Dermis blood vessel endothelial cell (primary cell): Measurements from ENCODE around the gene GPS2. TPM values are rescaled to one million over a fixed set of nuclear protein-coding genes. Genes with fewer than 3 reads are reported as not detected.

Source experiments
- DNase-seq: peaks from one replicate; pipeline ENCODE4 v3.0.0; 2010
- total RNA-seq: library from RNA; depleted of rRNA; stranded (reverse); fragments of >200 nt; gene quantifications from 2 replicates; pipeline ENCODE4 v1.2.3, GENCODE V29; 2014

GPS2 gene
- total RNA-seq, 1 donor from 2014 or later = 45.6 TPM

GRCh38 chr17:7292194-7292593, 23.0 kb downstream of the GPS2 start:
- no peak for DNase-seq

GRCh38 chr17:7290685-7291084, 24.5 kb downstream of the GPS2 start:
- no peak for DNase-seq

- DNase-seq = no peak
Measured at GRCh38 chr17:7290166-7290565, 25.0 kb downstream of the GPS2 start.

- DNase-seq = no peak
Measured at GRCh38 chr17:7289256-7290032, 25.7 kb downstream of the GPS2 start.

- no peak for DNase-seq
Measured at GRCh38 chr17:7285679-7286078, 29.5 kb downstream of the GPS2 start.

- no peak for DNase-seq
Measured at GRCh38 chr17:7284911-7285310, 30.2 kb downstream of the GPS2 start.

GRCh38 chr17:7283471-7284216, 31.5 kb downstream of the GPS2 start:
- DNase-seq = no peak

GRCh38 chr17:7282752-7283321, 32.3 kb downstream of the GPS2 start:
- DNase-seq = no peak

GRCh38 chr17:7281953-7282751, 33.0 kb downstream of the GPS2 start:
- DNase-seq = no peak

- DNase-seq = peak; percentile 93
Measured at GRCh38 chr17:7281074-7281952, 33.8 kb downstream of the GPS2 start, which contains the start of gene SLC2A4. Gene SLC2A4, plus strand, starts transcription at chr17:7281718. Its CDS starts 217 bp downstream, at chr17:7281935.

- DNase-seq = peak; percentile 87
Measured at GRCh38 chr17:7280519-7281073, 34.6 kb downstream of the GPS2 start.

GRCh38 chr17:7279448-7279847, 35.7 kb downstream of the GPS2 start:
- DNase-seq = no peak

GRCh38 chr17:7266784-7267183, 48.4 kb downstream of the GPS2 start:
- no peak for DNase-seq

GRCh38 chr17:7263801-7264078, 51.4 kb downstream of the GPS2 start:
- no peak for DNase-seq

- no peak for DNase-seq
Measured at GRCh38 chr17:7262935-7263800, 52.0 kb downstream of the GPS2 start.

Other genes with a start within 250 kb of the GPS2 start
- 0.60 and 1.5 TPM in 2 replicates for gene CLEC10A, start 235.1 kb downstream of the GPS2 start, total RNA-seq
- not detected in 2 replicates for gene ASGR2, start 200.5 kb downstream of the GPS2 start, total RNA-seq
- gene ASGR1, start 136.0 kb downstream of the GPS2 start, total RNA-seq = 9.5 and 18.2 TPM in 2 replicates
- gene DLG4, start 95.5 kb downstream of the GPS2 start, total RNA-seq = 13.4 and 21.5 TPM in 2 replicates
- 196 and 385 TPM in 2 replicates for gene ACADVL, start 95.4 kb downstream of the GPS2 start, total RNA-seq
- 32.8 and 45.7 TPM in 2 replicates for gene DVL2, start 80.8 kb downstream of the GPS2 start, total RNA-seq
- gene PHF23, start 75.9 kb downstream of the GPS2 start, total RNA-seq = 41.4 and 42.8 TPM in 2 replicates
- 148 and 196 TPM in 2 replicates for gene GABARAP, start 72.9 kb downstream of the GPS2 start, total RNA-seq
- gene CTDNEP1, start 63.6 kb downstream of the GPS2 start, total RNA-seq = 25.2 and 56.5 TPM in 2 replicates
- 33.0 and 52.2 TPM in 2 replicates for gene ELP5, start 63.1 kb downstream of the GPS2 start, total RNA-seq
- 2.4 and 5.3 TPM in 2 replicates for gene CLDN7, start 52.9 kb downstream of the GPS2 start, total RNA-seq
- 0.28 and 0.34 TPM in 2 replicates for gene SLC2A4, start 33.6 kb downstream of the GPS2 start, total RNA-seq
- gene YBX2, start 20.7 kb downstream of the GPS2 start, total RNA-seq = 0.17 TPM in 1 of 2 replicates, not detected in the other
- gene EIF5A, start 7.7 kb downstream of the GPS2 start, total RNA-seq = 416 and 525 TPM in 2 replicates
- gene NEURL4, start 14.0 kb upstream of the GPS2 start, total RNA-seq = 17.3 and 23.3 TPM in 2 replicates
- not detected in 2 replicates for gene ACAP1, start 21.2 kb upstream of the GPS2 start, total RNA-seq
- 2.6 and 3.2 TPM in 2 replicates for gene KCTD11, start 36.8 kb upstream of the GPS2 start, total RNA-seq
- gene TMEM95, start 39.8 kb upstream of the GPS2 start, total RNA-seq = not detected in 2 replicates
- gene TNK1, start 65.7 kb upstream of the GPS2 start, total RNA-seq = 2.2 and 3.6 TPM in 2 replicates
- gene PLSCR3, start 79.2 kb upstream of the GPS2 start, total RNA-seq = 21.3 and 34.1 TPM in 2 replicates
- 59.2 and 112 TPM in 2 replicates for gene TMEM256, start 88.7 kb upstream of the GPS2 start, total RNA-seq
- gene NLGN2, start 92.5 kb upstream of the GPS2 start, total RNA-seq = 2.7 and 5.5 TPM in 2 replicates
- gene SPEM1, start 105.0 kb upstream of the GPS2 start, total RNA-seq = not detected in 2 replicates
- not detected in 2 replicates for gene SPEM2, start 110.3 kb upstream of the GPS2 start, total RNA-seq
- gene SPEM3, start 113.5 kb upstream of the GPS2 start, total RNA-seq = not detected in 2 replicates
- gene TMEM102, start 120.1 kb upstream of the GPS2 start, total RNA-seq = 11.3 and 12.9 TPM in 2 replicates
- 0.28 and 0.51 TPM in 2 replicates for gene FGF11, start 124.2 kb upstream of the GPS2 start, total RNA-seq
- 4.6 and 5.8 TPM in 2 replicates for gene CHRNB1, start 129.7 kb upstream of the GPS2 start, total RNA-seq
- gene ZBTB4, start 164.3 kb upstream of the GPS2 start, total RNA-seq = 10.4 and 16.4 TPM in 2 replicates
- not detected in 2 replicates for gene SLC35G6, start 166.1 kb upstream of the GPS2 start, total RNA-seq
- gene POLR2A, start 169.0 kb upstream of the GPS2 start, total RNA-seq = 81.2 and 139 TPM in 2 replicates
- 9.2 and 26.1 TPM in 2 replicates for gene TNFSF12, start 233.7 kb upstream of the GPS2 start, total RNA-seq
- 0.88 and 1.2 TPM in 2 replicates for gene TNFSF13, start 243.4 kb upstream of the GPS2 start, total RNA-seq
- 79.8 and 89.3 TPM in 2 replicates for gene SENP3, start 246.6 kb upstream of the GPS2 start, total RNA-seq